HepG2 (cell line): Measurements from ENCODE around the gene CAMTA1. TPM values are rescaled to one million over a fixed set of nuclear protein-coding genes. Genes with fewer than 3 reads are reported as not detected.

Experiments
- ARID5B ChIP-seq: IDR thresholded peaks from 2 replicates; pipeline ENCODE4 v1.4.0; 2020; ENCODE audit warnings: mild to moderate bottlenecking, missing genetic modification reagents
- BORCS8-MEF2B ChIP-seq: sonication (generic); formaldehyde crosslinking; IDR thresholded peaks from 2 replicates; pipeline ENCODE4 v1.8.0; 2022; ENCODE audit warnings: mild to moderate bottlenecking, missing genetic modification reagents
- CEBPG ChIP-seq: IDR thresholded peaks from 2 replicates; pipeline ENCODE4 v1.6.1; 2016
- KDM3A ChIP-seq: IDR thresholded peaks from 2 replicates; pipeline ENCODE4 v1.6.1; 2018; ENCODE audit warnings: low read depth, missing compliant biosample characterization
- MAFK ChIP-seq, 2 experiments: IDR thresholded peaks in 1 of 2; conservative IDR thresholded peaks in 1 of 2; 2 replicates each; pipeline ENCODE4 v1.6.1; 2011; ENCODE audit warnings: improper control_type of control experiment in 2 of 2, low read length in 2 of 2
- NFIB ChIP-seq: sonication (generic); formaldehyde crosslinking; IDR thresholded peaks from 2 replicates; pipeline ENCODE4 v1.9.0; 2021; ENCODE audit warnings: missing genetic modification reagents, mild to moderate bottlenecking, borderline replicate concordance
- RAD51 ChIP-seq: fragments of 450-650 bp; IDR thresholded peaks from 2 replicates; pipeline ENCODE4 v1.6.1; 2016; ENCODE audit warnings: borderline replicate concordance
- REPIN1 ChIP-seq: sonication (generic); formaldehyde crosslinking; IDR thresholded peaks from 2 replicates; pipeline ENCODE4 v1.8.0; 2022; ENCODE audit warnings: missing genetic modification reagents, low read depth, mild to moderate bottlenecking, borderline replicate concordance
- RNF2 ChIP-seq: fragments of 450-650 bp; conservative IDR thresholded peaks from 2 replicates; pipeline ENCODE4 v1.6.1; 2016; ENCODE audit warnings: low read depth
- SATB2 ChIP-seq: sonication (generic); formaldehyde crosslinking; IDR thresholded peaks from 2 replicates; pipeline ENCODE4 v1.5.0; 2020; ENCODE audit warnings: missing genetic modification reagents
- TMF1 ChIP-seq: sonication (generic); formaldehyde crosslinking; IDR thresholded peaks from 2 replicates; pipeline ENCODE4 v1.8.1; 2022; ENCODE audit warnings: low read depth, missing genetic modification reagents
- ZBTB43 ChIP-seq: sonication (generic); formaldehyde crosslinking; conservative IDR thresholded peaks from 2 replicates; pipeline ENCODE4 v1.4.0; 2020; ENCODE audit warnings: missing genetic modification reagents
- ZBTB8A ChIP-seq: sonication (generic); formaldehyde crosslinking; IDR thresholded peaks from 2 replicates; pipeline ENCODE4 v1.4.0; 2020; ENCODE audit warnings: mild to moderate bottlenecking, low read depth, missing genetic modification reagents, borderline replicate concordance
- ZNF18 ChIP-seq: sonication (generic); formaldehyde crosslinking; IDR thresholded peaks from 2 replicates; pipeline ENCODE4 v1.8.0; 2022; ENCODE audit warnings: mild to moderate bottlenecking, missing genetic modification reagents; ENCODE audit not compliant: insufficient replicate concordance
- ZNF543 ChIP-seq: sonication (generic); formaldehyde crosslinking; IDR thresholded peaks from 2 replicates; pipeline ENCODE4 v1.4.0; 2020; ENCODE audit warnings: mild to moderate bottlenecking, missing genetic modification reagents
- ZNF563 ChIP-seq: sonication (generic); formaldehyde crosslinking; IDR thresholded peaks from 2 replicates; pipeline ENCODE4 v1.8.0; 2022; ENCODE audit warnings: mild to moderate bottlenecking, moderate library complexity, missing genetic modification reagents
- ZNF605 ChIP-seq: sonication (generic); formaldehyde crosslinking; IDR thresholded peaks from 2 replicates; pipeline ENCODE4 v1.8.0; 2022; ENCODE audit warnings: mild to moderate bottlenecking, missing genetic modification reagents
- ZNF761 ChIP-seq: sonication (generic); formaldehyde crosslinking; conservative IDR thresholded peaks from 2 replicates; pipeline ENCODE4 v1.4.0; 2020; ENCODE audit warnings: mild to moderate bottlenecking, missing genetic modification reagents
- polyA plus RNA-seq, 8 experiments: library from polyadenylated mRNA; depleted of rRNA in 3 of 8; stranded (reverse) in 7 of 8; unstranded in 1 of 8; fragments of >200 nt; fragmentation: Illumina TruSeq in 4 of 8; extraction: Trizol in 4 of 8; gene quantifications; 2 replicates each; pipeline versions ENCODE4 v1.2.1 to v1.2.3, GENCODE V29; 2011 to 2016; ENCODE audit warnings: low read depth in 4 of 8, missing spikeins in 1 of 8, mixed read lengths in 1 of 8; ENCODE audit not compliant: insufficient read depth in 1 of 8
- total RNA-seq, 5 experiments: library from RNA; depleted of rRNA; stranded (reverse); fragments of >200 nt; fragmentation: Illumina TruSeq; extraction: Trizol; gene quantifications; 2 replicates each; pipeline ENCODE4 v1.2.3, GENCODE V29; 2016; ENCODE audit warnings: low read depth in 1 of 5
- TF ChIP-seq, protein P1 (sequence below): fragments of 450-650 bp; IDR thresholded peaks from 2 replicates; pipeline ENCODE4 v1.6.1; 2017; ENCODE audit warnings: mild to moderate bottlenecking

Gene CAMTA1
- total and polyA plus RNA-seq, 2 of the 13 experiments (the other 11 are each of a cell fraction or from before 2014, with no cell fraction given) = 25.0 to 36.4 TPM

DNA sequence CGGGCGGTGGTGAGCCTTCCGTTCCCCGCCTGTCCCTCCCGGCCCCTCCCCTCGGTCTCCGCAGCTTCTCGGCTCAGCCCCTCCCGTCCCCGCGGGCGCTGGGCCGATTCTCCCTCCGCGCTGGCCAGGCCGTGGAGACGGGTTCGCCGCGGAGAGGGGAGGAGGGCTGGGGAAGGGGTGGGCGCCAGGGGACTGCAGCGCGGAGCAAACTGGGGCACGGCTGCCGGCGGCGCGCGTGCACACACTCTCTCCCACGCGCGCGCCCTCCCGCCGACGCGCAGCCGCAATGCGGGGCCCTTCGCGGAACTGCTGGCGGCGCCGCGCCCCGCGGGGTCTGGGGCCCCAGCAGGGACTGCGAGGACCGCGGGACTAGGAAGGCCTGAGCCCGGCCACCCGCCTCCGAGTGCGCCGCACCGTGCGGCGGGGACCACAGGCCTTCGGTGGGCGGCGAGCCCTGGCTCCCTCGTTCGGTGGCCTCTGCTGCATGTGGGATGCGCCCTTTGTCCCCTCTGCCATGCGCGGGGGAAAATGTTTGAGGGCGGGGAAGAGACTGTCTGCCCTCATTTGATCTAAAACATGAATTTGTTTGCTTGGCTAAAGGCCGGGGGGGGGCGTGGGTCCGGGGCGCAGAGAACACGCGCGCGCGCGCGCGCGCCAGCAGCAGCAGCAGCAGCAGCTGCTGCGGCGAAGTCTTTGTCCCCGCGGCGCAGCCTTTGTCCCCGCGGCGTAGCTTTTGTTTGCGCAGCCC, 895.1 kb downstream of the CAMTA1 start (continued):
- TF ChIP-seq ZNF18 (CRISPR knock-in tag) = no peak
- TF ChIP-seq ZNF605 (CRISPR knock-in tag) = no peak
- no peak; the same call in 1 of the 2 replicates for TF ChIP-seq ZNF761 (CRISPR knock-in tag)
- TF ChIP-seq ZNF543 (CRISPR knock-in tag) = no peak
- TF ChIP-seq ZBTB8A (CRISPR knock-in tag) = no peak
- no peak for TF ChIP-seq ZBTB43 (CRISPR knock-in tag)
- TF ChIP-seq, protein P1, sequence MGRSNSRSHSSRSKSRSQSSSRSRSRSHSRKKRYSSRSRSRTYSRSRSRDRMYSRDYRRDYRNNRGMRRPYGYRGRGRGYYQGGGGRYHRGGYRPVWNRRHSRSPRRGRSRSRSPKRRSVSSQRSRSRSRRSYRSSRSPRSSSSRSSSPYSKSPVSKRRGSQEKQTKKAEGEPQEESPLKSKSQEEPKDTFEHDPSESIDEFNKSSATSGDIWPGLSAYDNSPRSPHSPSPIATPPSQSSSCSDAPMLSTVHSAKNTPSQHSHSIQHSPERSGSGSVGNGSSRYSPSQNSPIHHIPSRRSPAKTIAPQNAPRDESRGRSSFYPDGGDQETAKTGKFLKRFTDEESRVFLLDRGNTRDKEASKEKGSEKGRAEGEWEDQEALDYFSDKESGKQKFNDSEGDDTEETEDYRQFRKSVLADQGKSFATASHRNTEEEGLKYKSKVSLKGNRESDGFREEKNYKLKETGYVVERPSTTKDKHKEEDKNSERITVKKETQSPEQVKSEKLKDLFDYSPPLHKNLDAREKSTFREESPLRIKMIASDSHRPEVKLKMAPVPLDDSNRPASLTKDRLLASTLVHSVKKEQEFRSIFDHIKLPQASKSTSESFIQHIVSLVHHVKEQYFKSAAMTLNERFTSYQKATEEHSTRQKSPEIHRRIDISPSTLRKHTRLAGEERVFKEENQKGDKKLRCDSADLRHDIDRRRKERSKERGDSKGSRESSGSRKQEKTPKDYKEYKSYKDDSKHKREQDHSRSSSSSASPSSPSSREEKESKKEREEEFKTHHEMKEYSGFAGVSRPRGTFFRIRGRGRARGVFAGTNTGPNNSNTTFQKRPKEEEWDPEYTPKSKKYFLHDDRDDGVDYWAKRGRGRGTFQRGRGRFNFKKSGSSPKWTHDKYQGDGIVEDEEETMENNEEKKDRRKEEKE = no peak
- no peak for TF ChIP-seq MAFK (conservative IDR thresholded peaks at IDR 0.05 in 1 of 2, IDR thresholded peaks at IDR 0.05 in 1 of 2; ENCODE audit: low read length in 2 of 2)
- TF ChIP-seq RAD51 = no peak
- TF ChIP-seq REPIN1 (CRISPR knock-in tag) = peak; percentile 43; the same call in 1 of the 2 replicates
- TF ChIP-seq KDM3A = no peak
- no peak; the same call in 1 of the 2 replicates for TF ChIP-seq TMF1 (CRISPR knock-in tag)
- peak; percentile 93 for TF ChIP-seq RNF2
- peak; percentile 96 for TF ChIP-seq ZNF563
- no peak; the same call in none of the 2 replicates for TF ChIP-seq BORCS8-MEF2B (CRISPR knock-in tag)
- TF ChIP-seq ARID5B (CRISPR knock-in tag) = peak; percentile 26; the same call in 1 of the 2 replicates
- no peak for TF ChIP-seq NFIB (CRISPR knock-in tag)
- no peak for TF ChIP-seq CEBPG (CRISPR knock-in tag)
- TF ChIP-seq SATB2 (CRISPR knock-in tag) = 0 out of 2 replicates have a peak, but pooled peaks have one; percentile 38
